ENCODE measurements around the gene PTPRN2. TPM values are rescaled to one million over a fixed set of nuclear protein-coding genes. Genes with fewer than 3 reads are reported as not detected.

Gene PTPRN2
- total and polyA plus RNA-seq, 2 of the 8 experiments (the other 6 are each of a cell fraction or from before 2014, with no cell fraction given), result 2.6 to 4.5 TPM

DNA sequence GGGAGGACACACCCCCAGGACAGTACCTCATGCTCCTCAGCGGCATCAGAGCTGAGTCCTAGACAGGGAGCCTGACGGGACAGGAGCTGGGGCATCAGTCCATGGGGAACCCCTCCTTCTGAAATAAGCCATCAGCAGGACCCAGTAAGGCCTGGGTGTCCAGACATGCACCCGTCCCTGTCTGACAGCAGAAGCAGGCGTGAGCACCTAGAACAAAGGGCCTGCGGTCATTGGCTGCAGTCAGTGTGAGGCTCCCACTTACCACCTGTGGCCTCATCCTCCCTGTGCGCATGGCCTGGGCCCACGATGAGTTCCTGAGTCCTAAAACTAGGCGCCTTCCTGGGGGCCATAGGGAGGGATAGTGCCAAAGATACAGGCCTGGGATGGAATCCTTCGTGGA is 484.7 kb downstream of the PTPRN2 start (continued):
- no peak for TF ChIP-seq KDM1A (IDR thresholded peaks at IDR 0.05; ENCODE audit: borderline replicate concordance, low read length)
- TF ChIP-seq NANOG (IDR thresholded peaks at IDR 0.05; ENCODE audit: insufficient read depth, low read depth, low read length, poor library complexity, severe bottlenecking), result no peak
- TF ChIP-seq SRF (IDR thresholded peaks at IDR 0.05; ENCODE audit: low read depth, low read length), result no peak
- no peak for TF ChIP-seq NRF1 (IDR thresholded peaks at IDR 0.05; ENCODE audit: low read depth, low read length)
- TF ChIP-seq YY1 (IDR thresholded peaks at IDR 0.05; ENCODE audit: low read depth, low read length), result no peak

All from H1 (cell line).